Measurements from ENCODE around the gene TYW1. TPM values are rescaled to one million over a fixed set of nuclear protein-coding genes. Genes with fewer than 3 reads are reported as not detected.
A peak's percentile ranks its signal among the peaks of the same experiment; 100 is the strongest.
"Not testable (repeated sequence)": the region's sequence is repeated elsewhere in the genome, so short reads cannot be mapped to it uniquely, and the experiment has no call there.

The TYW1 gene
- total and polyA plus RNA-seq, 8 donors: 14.1 to 25.8 (median 23.7) TPM

DNA sequence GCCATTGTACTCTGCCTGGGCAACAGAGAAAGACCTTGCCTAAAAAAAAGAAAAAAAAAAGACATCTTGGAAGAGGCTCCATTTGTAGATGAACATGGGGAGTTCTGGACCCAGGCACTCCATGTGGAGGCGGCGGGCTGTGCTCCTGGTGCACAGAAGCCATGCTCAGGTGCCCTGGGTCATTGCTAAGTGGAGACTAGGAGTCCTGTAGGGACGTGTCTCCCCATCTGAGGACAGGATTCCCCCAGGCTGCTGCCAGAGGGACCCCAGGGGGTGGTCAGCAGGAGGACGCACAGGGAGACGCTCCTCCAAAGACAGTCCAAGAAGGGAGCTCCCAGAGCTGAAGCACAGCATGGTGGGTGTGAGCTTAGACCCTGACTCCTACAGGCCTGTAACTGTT, 35.5 kb upstream of the TYW1 start:
- peak in 1 of 4 donors; percentile 14 for DNase-seq
- Histone ChIP-seq H3K27ac (no peak overlapping the region), H3K27me3 (no peaks in the 10 kb centered on the region), H3K4me1 (no peaks in the 10 kb centered on the region), H3K9me3 (no peaks in the 10 kb centered on the region), H3K36me3 (peaks cover 0 to 43% of the 10 kb centered on the region in 2 donors), H3K4me3 (no peak overlapping the region)
- TF ChIP-seq, protein P1, sequence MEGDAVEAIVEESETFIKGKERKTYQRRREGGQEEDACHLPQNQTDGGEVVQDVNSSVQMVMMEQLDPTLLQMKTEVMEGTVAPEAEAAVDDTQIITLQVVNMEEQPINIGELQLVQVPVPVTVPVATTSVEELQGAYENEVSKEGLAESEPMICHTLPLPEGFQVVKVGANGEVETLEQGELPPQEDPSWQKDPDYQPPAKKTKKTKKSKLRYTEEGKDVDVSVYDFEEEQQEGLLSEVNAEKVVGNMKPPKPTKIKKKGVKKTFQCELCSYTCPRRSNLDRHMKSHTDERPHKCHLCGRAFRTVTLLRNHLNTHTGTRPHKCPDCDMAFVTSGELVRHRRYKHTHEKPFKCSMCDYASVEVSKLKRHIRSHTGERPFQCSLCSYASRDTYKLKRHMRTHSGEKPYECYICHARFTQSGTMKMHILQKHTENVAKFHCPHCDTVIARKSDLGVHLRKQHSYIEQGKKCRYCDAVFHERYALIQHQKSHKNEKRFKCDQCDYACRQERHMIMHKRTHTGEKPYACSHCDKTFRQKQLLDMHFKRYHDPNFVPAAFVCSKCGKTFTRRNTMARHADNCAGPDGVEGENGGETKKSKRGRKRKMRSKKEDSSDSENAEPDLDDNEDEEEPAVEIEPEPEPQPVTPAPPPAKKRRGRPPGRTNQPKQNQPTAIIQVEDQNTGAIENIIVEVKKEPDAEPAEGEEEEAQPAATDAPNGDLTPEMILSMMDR (IDR thresholded peaks at IDR 0.05): no peak
- ATAC-seq: no peak
- intact Hi-C loops (cut with DNase I): no loop called here

DNA sequence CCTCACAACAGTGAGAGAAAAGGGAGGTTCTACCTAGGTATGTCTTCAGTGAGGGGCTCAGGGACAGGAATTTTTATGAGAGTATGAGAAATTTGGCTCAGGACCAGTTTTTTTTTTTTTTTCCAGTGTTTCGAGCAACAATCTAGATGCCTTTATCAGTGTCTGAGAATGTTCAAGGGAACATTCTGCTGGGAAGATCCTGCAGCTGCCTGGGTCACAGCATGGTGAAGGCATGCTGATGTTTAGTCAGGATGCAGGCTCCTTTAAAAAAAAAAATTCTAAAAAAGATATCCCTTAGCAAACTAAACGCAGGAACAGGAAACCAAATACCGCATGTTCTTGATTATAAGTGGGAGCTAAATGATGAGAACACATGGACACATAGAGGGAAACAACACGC, 32.2 kb upstream of the TYW1 start:
- intact Hi-C loops (cut with DNase I): no loop called here
- no peaks in the 10 kb centered on the region for H3K27me3 ChIP-seq
- DNase-seq (no peak), ATAC-seq (no peak)
- no peak overlapping the region for H3K4me3 ChIP-seq
- H3K4me1 ChIP-seq: no peaks in the 10 kb centered on the region
- no peaks in the 10 kb centered on the region for H3K9me3 ChIP-seq
- H3K27ac ChIP-seq: no peak overlapping the region
- TF ChIP-seq, protein P1 (IDR thresholded peaks at IDR 0.05): no peak
- peaks cover 0 to 10% of the 10 kb centered on the region in 2 donors for H3K36me3 ChIP-seq

DNA sequence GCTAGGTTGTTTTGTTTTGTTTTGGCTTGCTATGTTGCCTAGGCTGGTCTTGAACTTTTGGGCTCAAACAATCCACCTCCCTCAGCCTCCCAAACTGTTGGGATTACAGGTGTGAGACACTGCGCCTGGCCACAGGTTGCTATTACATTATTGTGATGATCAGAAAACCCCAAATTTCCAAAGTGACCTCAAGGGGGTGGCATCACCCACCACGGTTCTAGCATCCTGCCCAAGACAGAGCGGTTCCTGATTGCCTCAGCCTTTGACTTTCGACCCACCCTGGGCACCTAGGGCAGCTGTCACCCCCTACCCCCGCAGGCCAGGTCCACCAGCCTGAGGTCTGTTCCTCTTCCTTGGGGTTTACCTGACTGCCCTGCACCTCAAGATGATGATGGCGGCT, 29.6 kb upstream of the TYW1 start:
- no peak overlapping the region for H3K27ac ChIP-seq
- TF ChIP-seq, protein P1 (IDR thresholded peaks at IDR 0.05): no peak
- no peaks in the 10 kb centered on the region for H3K4me1 ChIP-seq
- no peak for DNase-seq
- H3K27me3 ChIP-seq: no peaks in the 10 kb centered on the region
- H3K4me3 ChIP-seq: no peak overlapping the region
- H3K36me3 ChIP-seq: no peaks in the 10 kb centered on the region
- intact Hi-C loops (cut with DNase I): no loop called here
- ATAC-seq: no peak
- no peaks in the 10 kb centered on the region for H3K9me3 ChIP-seq

DNA sequence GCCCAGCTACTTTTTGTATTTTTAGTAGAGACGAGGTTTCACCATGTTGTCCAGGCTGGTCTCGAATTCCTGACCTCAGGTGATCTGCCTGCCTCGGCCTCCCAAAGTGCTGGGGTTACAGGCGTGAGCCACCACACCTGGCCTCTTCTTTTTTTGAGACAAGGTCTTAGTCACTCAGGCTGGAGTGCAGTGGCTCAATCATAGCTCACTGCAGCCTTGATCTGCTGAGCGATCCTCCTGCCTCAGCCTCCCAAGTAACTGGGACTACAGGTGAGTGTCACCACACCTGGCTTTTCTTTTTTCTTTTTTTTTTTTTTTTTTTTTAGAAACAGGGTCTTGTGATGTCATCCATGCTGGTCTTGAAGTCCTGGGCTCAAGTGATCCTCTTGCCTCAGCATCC, 27.6 kb upstream of the TYW1 start:
- H3K4me1 ChIP-seq; H3K9me3 ChIP-seq; ATAC-seq; H3K27me3 ChIP-seq; intact Hi-C loops (cut with DNase I); H3K36me3 ChIP-seq; H3K27ac ChIP-seq; H3K4me3 ChIP-seq: not testable (repeated sequence)
- peak in 1 of 4 donors; percentile 4 for DNase-seq

DNA sequence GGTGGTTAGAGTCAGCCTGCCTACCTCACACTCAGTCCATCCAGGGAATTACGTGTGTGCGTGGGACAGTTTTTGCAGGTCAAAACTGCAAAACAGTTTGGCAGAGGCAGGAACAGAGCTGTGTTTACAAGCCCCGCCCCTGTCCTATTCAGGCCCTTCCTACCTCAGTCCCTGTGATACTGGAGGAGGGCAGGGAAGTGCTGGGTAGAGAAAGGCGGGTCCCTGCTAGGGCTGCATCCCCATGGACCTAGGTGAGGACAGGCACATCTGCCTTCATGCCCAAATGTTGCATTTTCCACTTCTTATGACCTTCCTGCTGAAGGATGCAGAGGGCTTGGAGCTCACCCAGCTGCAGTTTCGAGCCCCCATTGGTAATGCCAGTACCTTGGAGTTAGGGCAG, 26.3 kb upstream of the TYW1 start:
- Histone ChIP-seq H3K9me3 (no peaks in the 10 kb centered on the region), H3K4me3 (no peak overlapping the region), H3K4me1 (no peaks in the 10 kb centered on the region), H3K36me3 (no peaks in the 10 kb centered on the region), H3K27ac (no peak overlapping the region), H3K27me3 (no peaks in the 10 kb centered on the region)
- TF ChIP-seq, protein P1 (IDR thresholded peaks at IDR 0.05): no peak
- peak in 1 of 4 donors; percentile 6 for DNase-seq
- ATAC-seq: no peak
- intact Hi-C loops (cut with DNase I): no loop called here

DNA sequence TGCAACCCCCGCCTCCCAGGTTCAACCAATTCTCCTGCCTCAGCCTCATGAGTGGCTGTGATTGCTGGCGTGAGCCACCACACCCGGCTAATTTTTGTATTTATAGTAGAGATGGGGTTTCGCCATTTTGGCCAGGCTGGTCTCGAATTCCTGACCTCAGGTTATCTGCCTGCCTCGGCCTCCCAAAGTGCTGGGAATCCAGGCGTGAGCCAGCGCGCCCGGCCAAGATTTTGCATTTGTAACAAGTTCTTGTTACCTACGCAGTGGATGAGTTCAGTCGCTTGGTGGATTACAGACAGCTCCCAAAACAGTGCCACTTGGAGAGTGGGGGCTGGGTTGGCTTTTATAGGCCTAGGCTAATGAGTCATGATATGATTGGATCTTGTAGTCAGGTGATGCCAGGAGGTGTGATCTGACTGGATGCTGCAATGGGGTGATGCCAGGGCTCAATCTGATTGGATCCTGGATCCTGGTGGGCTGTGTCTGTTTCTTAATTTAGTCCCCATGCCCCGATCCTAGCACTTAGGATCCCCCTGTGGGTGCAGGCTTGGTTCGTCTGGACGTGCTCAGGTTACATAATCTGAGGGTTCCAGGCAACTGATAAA, 21.5 kb upstream of the TYW1 start:
- Histone ChIP-seq H3K27ac (no peak overlapping the region), H3K27me3 (no peaks in the 10 kb centered on the region), H3K36me3 (no peaks in the 10 kb centered on the region), H3K4me3 (no peak overlapping the region), H3K4me1 (no peaks in the 10 kb centered on the region), H3K9me3 (peaks cover 0 to 8% of the 10 kb centered on the region in 2 donors)
- intact Hi-C loops (cut with DNase I): no loop called here
- TF ChIP-seq, protein P1 (IDR thresholded peaks at IDR 0.05): no peak
- DNase-seq (peak in 1 of 4 donors; percentile 11), ATAC-seq (no peak)

DNA sequence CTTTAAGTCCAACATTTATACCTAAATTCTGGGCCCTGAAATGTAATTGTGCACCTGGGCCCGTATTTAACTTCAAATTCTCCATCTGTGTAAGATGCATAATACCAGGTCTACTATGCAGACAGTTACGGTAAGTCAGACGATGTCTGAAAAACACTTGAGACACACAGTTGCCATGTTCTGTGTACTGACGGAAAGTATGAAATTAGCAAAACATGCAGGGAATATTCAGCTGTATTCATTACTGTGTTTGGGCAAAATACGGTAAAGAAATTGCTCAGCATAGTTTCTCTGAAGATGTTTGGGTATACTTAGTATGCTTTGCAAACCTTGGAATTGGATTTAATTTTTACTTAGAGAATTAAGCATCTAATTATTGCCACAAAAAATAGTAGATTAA, 18.3 kb upstream of the TYW1 start:
- H3K27ac ChIP-seq; DNase-seq; intact Hi-C loops (cut with DNase I); H3K27me3 ChIP-seq; H3K36me3 ChIP-seq; H3K4me1 ChIP-seq; ATAC-seq; H3K4me3 ChIP-seq: not testable (repeated sequence)
- peaks cover 0 to 22% of the 10 kb centered on the region in 2 donors for H3K9me3 ChIP-seq

DNA sequence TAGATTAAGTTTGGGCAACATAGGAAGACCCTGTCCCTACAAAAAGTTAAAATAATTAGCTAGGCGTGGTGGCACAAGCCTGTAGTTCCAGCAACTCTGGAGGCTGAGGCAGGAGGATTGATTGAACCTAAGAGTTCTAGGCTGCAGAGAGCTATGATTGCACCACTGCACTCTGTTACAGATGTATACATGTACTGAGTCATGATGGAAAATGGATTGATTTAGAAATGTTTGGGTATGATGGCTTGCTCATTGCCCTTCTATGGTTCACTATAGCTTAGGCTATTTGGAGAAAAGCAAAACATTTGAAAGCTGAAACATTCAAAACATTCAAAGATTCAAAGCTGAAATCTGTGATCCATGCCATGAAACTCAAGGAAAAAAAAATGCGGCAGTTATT, 17.6 kb upstream of the TYW1 start:
- H3K4me1 ChIP-seq; ATAC-seq; intact Hi-C loops (cut with DNase I); DNase-seq; H3K4me3 ChIP-seq; H3K27me3 ChIP-seq; H3K27ac ChIP-seq; H3K36me3 ChIP-seq: not testable (repeated sequence)
- H3K9me3 ChIP-seq: peaks cover 0 to 22% of the 10 kb centered on the region in 2 donors

DNA sequence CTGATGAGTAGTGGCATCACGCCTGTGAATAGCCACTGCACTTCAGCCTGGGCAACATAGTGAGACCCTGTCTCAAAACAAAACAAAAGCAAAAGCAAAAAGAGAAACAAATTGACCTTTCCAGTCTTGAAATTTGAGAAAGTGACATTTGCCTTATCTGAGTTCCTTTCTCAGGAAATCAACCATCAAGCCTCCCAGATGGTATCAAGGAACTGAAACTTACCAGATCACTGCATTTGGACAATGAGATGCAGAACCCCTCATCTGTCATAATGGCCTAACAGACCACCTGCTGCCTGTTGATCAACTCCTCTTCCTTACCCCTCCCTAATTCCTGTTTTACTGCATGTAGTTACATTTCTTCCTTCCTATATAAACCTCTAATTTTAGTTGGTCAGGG, 16.3 kb upstream of the TYW1 start:
- H3K27ac ChIP-seq; H3K4me1 ChIP-seq; H3K27me3 ChIP-seq; DNase-seq; intact Hi-C loops (cut with DNase I); ATAC-seq; H3K4me3 ChIP-seq; H3K36me3 ChIP-seq: not testable (repeated sequence)
- H3K9me3 ChIP-seq: peaks cover 0 to 22% of the 10 kb centered on the region in 2 donors
